GM11168 (cell line): ENCODE data around the gene PLPPR5.
"Not testable (repeated sequence)": the region's sequence is repeated elsewhere in the genome, so short reads cannot be mapped to it uniquely, and the experiment has no call there.

Experiments
- in situ Hi-C: fragments of 300-500 bp; cut with MboI; formaldehyde crosslinking; loops from one replicate; pipeline ENCODE4 v1.12.0; 2022; ENCODE audit warnings: low sequenced_read_pairs; ENCODE audit not compliant: unreplicated experiment

The PLPPR5 gene, protein sequence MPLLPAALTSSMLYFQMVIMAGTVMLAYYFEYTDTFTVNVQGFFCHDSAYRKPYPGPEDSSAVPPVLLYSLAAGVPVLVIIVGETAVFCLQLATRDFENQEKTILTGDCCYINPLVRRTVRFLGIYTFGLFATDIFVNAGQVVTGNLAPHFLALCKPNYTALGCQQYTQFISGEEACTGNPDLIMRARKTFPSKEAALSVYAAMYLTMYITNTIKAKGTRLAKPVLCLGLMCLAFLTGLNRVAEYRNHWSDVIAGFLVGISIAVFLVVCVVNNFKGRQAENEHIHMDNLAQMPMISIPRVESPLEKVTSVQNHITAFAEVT

DNA sequence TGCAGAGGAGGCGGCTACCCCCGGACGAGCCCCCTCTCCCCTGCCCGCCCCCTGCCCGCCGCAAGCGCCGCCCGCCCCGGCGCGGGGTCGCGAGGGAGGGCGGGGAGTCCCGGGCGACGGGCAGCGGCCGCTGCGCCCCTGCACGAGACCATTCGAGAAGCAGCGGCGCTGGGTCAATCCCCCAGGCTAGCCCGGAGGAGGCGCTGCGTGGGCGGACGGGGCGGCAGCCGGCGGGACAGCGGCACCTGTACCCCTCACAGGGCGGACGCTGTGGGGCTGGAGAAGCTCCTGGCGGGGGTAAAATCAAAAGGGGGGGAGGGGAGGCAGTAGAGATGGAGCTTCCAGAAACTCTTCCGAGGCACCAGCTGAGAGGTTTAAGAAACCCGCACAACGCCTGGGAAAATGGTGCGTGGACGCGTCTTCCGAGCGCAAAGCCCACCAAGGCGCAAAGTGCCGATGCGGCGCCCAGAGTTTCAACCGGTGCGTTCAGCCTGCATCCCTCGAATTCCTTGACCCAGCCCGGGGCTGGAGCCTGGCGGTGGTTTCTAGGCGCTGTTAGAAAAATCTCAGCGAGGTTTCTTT is at the start of gene PLPPR5:
Gene PLPPR5 (minus strand): TSS at position 1 of the 582 bp plus-strand sequence. CDS start 190 bp downstream, outside the sequence.
- in situ Hi-C loops, result no loop called here

DNA sequence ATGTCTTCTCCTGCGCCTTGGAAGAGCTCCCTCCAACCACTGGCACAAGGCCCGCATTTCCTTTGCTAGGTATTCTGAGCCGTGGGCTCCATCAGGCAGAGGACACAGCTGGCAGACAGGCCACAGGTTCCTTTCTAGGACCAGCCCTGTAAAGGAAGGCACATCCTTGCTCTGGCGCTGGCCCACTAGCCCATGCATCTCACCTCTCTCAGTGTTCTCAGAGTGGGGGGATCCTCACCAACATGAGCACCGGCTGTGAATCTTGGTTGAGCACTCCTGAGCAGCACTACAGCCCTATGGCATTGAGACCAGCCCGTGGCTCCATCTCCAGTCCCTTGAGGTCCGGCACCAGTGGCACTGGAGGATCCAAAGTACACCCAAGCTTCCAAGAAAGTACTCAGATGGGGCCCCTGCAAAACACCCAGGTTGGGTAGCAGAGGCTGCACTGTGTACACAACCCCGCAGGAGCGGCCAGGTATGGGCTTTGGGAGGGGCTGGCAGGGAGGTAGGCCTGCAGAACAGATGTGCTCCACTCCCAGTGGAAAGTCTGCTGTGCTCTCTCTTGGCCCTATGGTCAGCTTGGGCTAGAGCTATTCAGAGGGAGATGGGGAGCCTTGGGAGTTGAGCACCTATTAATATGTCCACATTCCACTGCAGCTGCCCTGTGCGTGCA is 47.1 kb upstream of the PLPPR5 start:
- in situ Hi-C loops, result no loop called here

DNA sequence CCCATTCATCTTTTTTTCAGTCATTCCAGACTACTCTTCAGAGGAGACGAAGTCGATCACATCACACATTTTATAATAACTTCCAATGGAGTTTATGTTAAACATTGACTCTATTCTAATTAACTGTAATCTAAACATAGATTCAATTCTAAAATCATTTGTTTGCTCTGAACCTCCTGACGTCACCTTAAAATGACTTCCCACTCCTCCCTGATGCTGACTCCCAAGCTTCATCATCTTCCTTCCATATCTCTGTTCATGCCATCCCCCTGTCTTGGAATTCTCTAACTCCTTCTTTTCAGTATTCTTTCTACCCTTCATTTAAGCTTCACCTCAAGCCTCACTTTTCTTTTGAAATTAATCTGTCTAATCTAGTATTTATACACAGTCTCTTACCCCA is 45.1 kb upstream of the PLPPR5 start:
- in situ Hi-C loops, result no loop called here

DNA sequence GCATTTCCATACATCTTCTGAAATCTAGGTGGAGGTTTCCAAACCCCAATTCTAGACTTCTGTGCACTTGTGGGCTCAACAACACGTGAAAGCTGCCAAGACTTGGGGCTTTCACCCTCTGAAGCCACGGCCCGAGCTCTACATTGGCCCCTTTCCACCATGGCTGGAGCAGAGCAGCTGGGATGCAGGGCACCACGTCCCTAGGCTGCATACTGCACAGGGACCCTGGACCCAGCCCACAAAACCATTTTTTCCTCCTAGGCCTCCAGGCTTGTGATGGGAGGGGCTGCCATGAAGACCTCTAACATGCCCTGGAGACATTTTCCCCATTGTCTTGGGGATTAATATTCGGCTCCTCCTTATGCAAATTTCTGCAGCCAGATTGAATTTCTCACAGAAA is 32.1 kb upstream of the PLPPR5 start:
- in situ Hi-C loops, result not testable (repeated sequence)

DNA sequence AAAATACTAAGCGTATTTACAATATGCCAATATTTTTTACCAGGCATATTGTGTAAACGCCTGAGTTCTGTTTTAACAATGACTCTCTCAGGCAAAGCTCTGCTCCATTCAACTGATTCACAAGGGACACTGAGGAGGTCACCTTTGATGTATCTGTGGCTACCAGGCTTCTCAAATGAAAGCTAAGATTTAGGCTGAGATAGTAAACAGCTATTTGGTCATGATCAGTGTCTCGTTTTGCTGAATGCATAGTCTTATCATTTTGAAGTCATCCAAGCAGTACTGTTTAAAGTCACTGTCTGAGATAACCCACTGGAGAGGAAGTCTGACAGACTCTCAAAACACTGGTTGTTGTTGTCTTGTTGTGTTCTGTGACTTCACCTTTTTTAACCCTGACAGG is 13.7 kb upstream of the PLPPR5 start:
- in situ Hi-C loops, result no loop called here

DNA sequence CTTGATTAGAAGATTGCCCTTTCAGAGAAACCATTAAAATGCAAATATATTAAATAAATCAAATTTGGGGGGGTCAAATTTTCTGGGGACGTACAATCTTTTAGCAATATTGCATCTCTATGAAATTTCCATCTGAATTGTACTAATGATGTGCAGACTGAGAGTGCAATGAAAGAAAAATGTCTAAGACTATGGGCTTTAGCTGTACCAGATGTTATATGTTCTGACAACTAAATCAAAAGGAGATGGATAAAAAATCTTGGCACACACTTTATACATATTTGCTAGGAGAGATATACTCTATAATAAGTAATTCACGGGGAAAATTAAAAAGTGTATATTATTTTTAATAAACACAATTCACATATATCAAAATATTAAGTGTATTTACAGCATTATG is 13.0 kb upstream of the PLPPR5 start:
- in situ Hi-C loops, result no loop called here

DNA sequence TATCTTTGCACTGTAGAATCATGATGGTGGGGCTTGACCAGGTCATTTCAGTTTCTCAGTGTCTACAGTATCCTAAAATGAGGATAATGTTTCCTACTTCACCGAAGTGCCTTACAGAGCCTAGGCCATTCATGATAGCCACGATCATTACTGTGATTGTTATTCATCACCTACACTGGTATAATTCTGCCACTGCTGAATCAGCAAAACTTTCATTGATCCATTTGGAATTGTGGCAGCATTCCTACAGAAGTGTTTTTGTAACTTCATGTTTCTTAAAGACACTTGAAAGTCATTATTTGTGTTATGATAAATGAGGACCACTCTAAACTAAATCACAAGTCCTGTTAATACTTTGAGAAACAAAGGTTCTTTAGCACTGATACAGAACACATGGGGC is 6.0 kb upstream of the PLPPR5 start:
- in situ Hi-C loops, result no loop called here

DNA sequence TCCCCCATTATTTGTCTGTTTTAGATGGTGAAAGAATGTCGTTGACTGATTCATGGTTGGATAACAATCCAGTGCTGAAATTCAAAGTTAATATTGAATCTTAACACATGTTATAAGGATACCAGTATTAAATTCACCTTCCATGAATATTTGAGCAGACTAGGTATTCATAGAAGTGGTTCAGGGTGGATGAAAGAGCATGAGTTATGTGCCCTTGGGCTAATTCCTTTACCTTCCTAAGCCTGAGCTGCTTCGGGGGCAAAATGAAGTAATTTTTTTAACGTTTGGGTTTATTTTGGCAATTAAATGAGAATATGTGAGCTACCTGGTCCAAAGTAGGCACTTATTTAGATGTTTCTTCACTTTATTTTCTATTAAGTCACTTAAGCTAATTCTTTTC is 2.7 kb upstream of the PLPPR5 start:
- in situ Hi-C loops, result no loop called here

DNA sequence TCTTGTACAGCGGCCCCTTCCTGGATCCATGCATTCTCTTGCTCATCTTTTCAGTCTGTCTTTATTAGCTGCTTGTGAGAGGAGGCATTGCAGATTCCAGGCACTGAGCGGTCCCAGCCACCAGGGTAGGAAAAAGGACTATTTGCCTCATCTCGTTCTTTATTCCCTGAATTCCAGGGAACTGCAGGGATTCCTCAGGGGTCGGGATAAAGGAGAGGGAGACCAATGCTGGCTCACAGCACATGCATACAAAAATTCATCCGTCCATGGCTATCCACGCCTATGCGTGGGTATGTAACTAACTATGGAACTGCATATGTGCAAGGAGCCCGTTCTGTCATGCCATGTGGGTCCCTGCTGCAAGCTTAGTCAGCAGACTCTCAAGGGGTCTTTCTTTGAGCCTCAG is 879 bp upstream of the PLPPR5 start:
- in situ Hi-C loops, result no loop called here

DNA sequence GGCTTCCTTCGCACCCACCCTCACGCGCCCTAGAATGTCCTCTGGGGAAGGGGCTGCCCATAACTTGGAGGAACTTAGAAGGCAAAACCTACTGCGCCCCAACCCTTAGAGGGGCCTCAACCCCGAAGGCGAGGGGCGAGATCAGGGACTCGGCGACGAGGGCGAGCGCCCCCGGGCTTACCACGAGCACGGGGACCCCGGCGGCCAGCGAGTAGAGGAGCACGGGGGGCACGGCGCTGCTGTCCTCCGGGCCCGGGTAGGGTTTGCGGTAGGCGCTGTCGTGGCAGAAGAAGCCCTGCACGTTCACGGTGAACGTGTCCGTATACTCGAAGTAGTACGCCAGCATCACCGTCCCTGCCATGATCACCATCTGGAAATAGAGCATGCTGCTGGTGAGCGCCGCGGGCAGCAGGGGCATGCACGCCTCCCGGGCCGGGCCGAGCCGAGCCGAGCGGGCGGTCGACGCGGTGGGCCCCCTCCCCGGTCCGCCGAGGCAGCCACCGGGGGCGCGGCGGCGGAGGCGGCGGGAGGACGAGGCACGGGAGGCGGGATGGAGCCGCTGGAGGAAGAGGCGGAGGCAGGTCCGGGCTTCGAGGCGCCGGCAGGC is 304 bp downstream of the PLPPR5 start:
- in situ Hi-C loops, result no loop called here

DNA sequence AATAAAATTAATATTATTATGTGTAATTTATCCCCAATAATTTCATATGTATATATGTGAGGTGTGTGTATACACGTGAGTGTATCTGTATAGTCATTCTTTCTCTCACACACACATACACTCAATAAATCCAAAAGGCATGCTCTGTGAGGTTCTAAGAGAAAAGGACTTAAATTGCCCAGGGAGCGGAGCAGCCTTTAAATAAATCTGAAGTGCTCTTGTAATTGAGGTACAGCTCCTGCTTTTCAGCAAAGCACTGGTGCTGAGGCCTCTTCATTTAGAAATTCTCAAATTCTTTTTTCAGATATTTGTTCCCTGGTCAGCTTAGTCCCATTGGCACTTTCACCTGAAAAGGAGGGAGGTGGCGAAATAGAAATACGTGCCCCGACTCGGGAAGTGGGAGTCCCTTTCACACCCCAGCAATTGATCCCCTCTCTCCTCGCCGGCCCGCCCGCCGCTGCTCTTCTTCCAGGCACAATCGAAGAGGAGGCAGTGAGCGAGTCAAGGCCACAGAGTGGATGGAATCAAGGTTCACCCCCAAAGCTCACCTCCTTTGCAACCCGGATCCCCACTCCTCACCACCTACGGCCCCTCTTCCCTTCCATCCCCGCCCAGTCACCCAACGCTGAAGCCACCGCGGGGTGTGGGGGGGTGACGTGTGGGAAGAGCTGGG is 944 bp downstream of the PLPPR5 start:
- in situ Hi-C loops, result no loop called here

DNA sequence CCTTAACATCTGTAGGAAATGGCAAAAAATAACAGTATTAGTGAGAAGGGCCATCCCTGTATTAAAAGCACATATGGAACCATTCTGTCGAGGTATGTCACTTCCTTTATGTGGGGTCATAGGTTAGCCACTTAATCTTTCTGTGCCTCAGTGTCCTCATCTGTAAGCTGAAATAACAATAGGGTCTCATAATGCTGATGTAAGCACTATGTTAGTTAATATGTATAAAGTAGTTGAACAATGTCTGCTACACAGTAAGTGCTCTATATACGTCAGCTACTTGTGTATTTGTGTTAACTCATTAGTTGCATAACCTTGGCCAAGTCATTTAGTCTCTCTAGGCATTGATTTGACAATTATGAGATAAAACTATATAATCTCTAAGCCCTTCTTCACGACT is 11.8 kb downstream of the PLPPR5 start:
- in situ Hi-C loops, result no loop called here

DNA sequence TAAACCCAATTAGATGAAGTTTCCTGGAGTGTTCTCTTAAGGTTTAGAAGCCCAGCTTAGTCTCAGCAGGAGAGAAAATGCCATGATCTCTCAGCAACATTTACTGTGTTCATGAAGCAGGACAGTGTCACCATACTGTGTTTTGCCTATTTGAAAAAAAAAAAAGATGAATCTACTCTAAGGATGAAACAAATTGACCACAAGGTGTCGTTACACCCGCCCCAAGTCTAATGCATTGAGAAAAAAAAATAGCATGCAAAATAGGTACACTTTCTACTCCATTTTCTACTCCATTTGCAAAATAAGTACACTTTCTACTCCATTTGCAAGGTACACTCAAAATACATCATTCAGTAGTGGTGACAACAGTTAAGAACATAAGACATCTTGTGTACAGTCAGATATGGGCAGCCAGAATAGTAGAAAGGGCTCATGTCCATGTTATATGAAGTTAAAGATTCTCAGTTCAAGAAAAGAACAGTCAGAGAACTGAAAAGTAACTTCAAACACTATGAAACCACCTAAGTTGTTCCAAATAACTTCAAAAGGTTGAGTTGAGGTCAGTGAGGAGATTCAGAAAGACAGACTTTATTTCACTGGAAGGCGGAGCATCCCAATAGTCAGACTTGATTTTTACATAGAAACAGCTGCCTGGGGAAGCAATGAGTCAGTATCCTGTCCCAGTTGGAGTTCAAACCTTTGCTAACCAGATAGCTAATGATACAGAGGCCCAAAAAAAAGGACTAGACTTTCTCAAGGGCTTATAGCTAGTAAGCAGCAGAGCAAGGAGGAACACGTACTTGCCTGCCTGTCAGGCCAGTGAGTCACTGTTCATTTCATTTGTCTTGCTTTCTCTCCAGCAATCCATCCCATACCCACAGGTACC is 13.3 kb downstream of the PLPPR5 start:
- in situ Hi-C loops, result no loop called here

DNA sequence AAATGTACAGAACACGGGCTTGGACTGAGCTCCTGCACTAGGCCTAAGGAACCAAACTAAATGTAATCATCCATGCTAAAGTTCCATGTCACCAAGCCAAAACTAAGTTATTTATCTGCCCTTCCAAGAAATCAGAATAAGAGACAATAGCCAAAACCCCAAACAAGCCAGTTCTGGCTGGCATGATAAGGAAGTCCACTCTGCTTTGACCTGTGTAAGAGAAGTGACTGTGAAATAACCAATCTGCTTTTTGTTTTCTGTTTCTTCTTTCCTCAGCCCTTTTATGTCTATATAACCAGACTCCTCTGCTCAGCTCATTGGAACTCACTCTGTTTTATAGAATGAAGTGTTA is 15.1 kb downstream of the PLPPR5 start:
- in situ Hi-C loops, result no loop called here

DNA sequence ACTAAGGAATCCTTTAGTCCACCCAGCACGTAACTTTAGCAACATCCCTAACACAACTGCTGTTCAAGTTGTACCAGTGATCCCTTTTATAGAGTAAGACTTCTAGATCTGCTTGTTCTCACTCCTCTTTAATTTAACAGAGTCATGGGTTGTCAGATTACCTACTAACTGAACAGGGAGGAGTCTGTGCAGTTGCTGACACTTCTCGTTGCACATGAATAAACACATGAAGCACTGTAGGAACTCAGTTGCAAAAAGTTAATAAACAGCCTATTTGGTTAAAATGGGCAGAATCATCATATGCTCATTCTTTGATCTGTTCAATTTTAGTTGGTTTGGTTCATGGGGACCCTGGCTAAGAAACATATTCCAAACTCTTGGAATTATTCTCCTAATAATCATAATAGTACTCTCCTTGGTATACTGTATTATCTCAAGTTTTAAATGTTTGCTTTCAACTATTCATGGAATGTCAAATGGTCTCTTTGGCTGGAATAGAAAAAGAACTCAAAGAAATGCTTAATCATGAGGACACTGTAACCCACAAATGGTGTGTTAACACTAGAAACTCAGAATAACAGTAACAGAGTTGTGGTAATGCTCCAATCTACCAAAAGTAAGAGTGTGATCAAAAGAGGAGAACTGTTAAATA is 15.6 kb downstream of the PLPPR5 start:
- in situ Hi-C loops, result no loop called here

DNA sequence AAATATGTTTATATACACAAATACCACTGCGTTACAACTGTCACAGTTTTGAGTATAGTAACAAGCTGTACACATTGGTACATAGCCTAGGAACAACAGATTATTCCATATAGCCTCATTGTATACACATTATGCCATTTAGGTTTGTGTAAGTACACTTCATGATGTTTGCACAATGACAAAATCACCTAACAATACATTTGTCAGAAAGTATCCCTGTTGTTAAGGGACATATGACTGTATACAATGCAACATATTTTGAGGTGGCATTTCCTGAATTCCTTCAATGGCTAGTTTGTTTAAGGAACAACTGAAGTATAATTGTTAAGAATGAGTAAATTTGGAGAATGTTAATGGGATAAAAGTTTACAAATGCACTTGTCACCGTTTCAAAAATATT is 19.0 kb downstream of the PLPPR5 start:
- in situ Hi-C loops, result no loop called here

DNA sequence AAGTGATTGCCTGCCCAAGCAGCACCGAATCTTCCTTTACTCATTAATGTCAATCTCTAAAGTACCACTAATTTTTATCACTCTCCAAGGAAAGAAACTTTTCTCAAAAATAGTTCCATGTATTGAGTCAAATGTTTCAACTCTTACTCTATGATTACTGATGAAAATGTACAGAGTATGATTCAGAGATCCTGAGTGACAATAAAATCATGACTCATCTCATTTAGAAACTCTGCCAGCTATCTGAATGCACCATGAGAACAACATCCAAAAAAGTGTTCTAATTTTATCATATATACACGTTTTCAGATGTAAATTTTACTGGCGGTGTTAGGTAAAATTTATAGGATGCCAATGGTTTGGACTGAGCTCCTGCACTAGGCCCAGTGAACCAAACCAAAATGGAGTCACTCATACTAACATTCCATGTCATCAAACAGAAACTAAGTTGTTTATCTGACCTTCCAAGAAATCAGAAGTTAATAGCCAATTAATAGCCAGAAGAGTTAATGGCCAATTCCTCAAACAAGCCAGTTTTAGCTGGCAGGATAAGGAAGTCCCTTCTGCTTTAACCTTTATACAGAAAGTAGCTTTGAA is 22.6 kb downstream of the PLPPR5 start:
- in situ Hi-C loops, result no loop called here

DNA sequence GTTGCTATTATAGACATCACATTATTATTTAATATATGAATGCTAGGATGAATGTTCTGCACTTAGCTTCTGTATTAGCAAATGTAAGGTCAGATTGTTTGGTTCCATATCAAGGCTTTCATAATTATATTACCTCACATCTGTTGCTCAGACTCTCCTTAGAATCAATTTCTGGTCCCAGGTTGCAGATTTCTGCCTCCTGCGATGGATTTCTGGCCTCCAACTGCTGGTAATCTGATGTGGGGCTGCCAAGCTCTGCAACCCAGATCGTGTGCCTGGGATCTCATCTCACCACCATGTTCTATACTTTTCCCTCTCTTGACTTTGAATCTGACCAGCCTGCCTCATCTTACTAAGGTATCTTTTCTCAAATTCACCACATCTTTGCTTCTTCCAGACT is 25.2 kb downstream of the PLPPR5 start:
- in situ Hi-C loops, result no loop called here

DNA sequence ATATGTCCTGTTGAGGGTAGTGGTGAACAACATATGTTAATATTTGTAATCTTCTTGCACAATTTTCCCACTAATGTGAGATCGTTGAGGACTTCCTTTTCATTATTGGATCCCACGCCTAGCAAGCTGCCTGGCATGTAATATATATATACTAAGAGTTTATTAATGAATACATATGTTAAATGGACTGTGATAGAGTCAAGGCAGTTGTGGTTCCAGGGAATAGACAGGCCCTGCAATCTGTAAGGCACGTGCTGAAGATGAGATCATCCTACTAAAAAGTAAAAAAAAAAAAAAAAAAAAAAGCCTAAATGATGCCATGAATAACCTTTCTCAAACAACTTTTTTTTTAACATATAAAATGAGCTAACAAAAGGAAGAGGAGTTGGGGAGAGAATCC is 28.9 kb downstream of the PLPPR5 start:
- in situ Hi-C loops, result no loop called here
